CD4-positive, alpha-beta T cell treated with Interleukin-21 for 1 hour (primary cell): ENCODE results near the gene CEBPZOS.
A peak's percentile ranks its signal among the peaks of the same experiment; 100 is the strongest.

ENCODE experiments used
- DNase-seq: peaks from one replicate; pipeline ENCODE4 v3.0.0-alpha.2; 2020

The CEBPZOS gene

GRCh38 chr2:37244017-37244416, 47.7 kb downstream of the CEBPZOS start:
- DNase-seq, result peak; percentile 12

GRCh38 chr2:37244755-37245154, 48.5 kb downstream of the CEBPZOS start:
- no peak for DNase-seq

GRCh38 chr2:37246205-37246604, 49.9 kb downstream of the CEBPZOS start:
- no peak for DNase-seq

- DNase-seq, result no peak
Observed at GRCh38 chr2:37250869-37251740, 54.8 kb downstream of the CEBPZOS start.
